HepG2 (cell line): ENCODE results near the gene RASL12. TPM values are rescaled to one million over a fixed set of nuclear protein-coding genes. Genes with fewer than 3 reads are reported as not detected.

ENCODE experiments used
- BRCA1 ChIP-seq: sonication (generic); formaldehyde crosslinking; IDR thresholded peaks from 2 replicates; pipeline ENCODE4 v1.4.0; 2020; ENCODE audit warnings: missing genetic modification reagents
- DBP ChIP-seq: sonication (generic); formaldehyde crosslinking; IDR thresholded peaks from 2 replicates; pipeline ENCODE4 v1.4.0; 2020; ENCODE audit warnings: missing genetic modification reagents; ENCODE audit errors: not compliant biosample characterization
- DMAP1 ChIP-seq: IDR thresholded peaks from 2 replicates; pipeline ENCODE4 v1.6.1; 2016
- GATAD2A ChIP-seq: IDR thresholded peaks from 2 replicates; pipeline ENCODE4 v1.6.1; 2016
- KLF12 ChIP-seq: sonication (generic); formaldehyde crosslinking; IDR thresholded peaks from 2 replicates; pipeline ENCODE4 v1.4.0; 2020; ENCODE audit warnings: missing genetic modification reagents, borderline replicate concordance
- PBX2 ChIP-seq: IDR thresholded peaks from 2 replicates; pipeline ENCODE4 v1.6.1; 2016; ENCODE audit warnings: control low read depth
- SIN3B ChIP-seq: fragments of 150-350 bp; IDR thresholded peaks from 2 replicates; pipeline ENCODE4 v1.6.1; 2014; ENCODE audit warnings: low read length
- TEF ChIP-seq: sonication (generic); formaldehyde crosslinking; IDR thresholded peaks from 2 replicates; pipeline ENCODE4 v1.5.0; 2020; ENCODE audit warnings: missing genetic modification reagents
- TOPORS ChIP-seq: sonication (generic); formaldehyde crosslinking; IDR thresholded peaks from 2 replicates; pipeline ENCODE4 v1.8.0; 2023; ENCODE audit warnings: mild to moderate bottlenecking, missing genetic modification reagents
- ZNF251 ChIP-seq: sonication (generic); formaldehyde crosslinking; IDR thresholded peaks from 2 replicates; pipeline ENCODE4 v1.9.0; 2021; ENCODE audit warnings: mild to moderate bottlenecking, missing genetic modification reagents
- ZNF460 ChIP-seq: sonication (generic); formaldehyde crosslinking; IDR thresholded peaks from 2 replicates; pipeline ENCODE4 v1.5.1; 2020; ENCODE audit warnings: missing genetic modification reagents, mild to moderate bottlenecking, borderline replicate concordance
- ZNF556 ChIP-seq: sonication (generic); formaldehyde crosslinking; IDR thresholded peaks from 2 replicates; pipeline ENCODE4 v1.4.0; 2020; ENCODE audit warnings: mild to moderate bottlenecking, missing genetic modification reagents, borderline replicate concordance
- ZNF619 ChIP-seq: sonication (generic); formaldehyde crosslinking; IDR thresholded peaks from 2 replicates; pipeline ENCODE4 v1.4.0; 2020; ENCODE audit warnings: mild to moderate bottlenecking, missing genetic modification reagents
- ZNF883 ChIP-seq: sonication (generic); formaldehyde crosslinking; IDR thresholded peaks from 2 replicates; pipeline ENCODE4 v1.5.1; 2020; ENCODE audit warnings: mild to moderate bottlenecking, missing genetic modification reagents; ENCODE audit errors: not compliant biosample characterization
- polyA plus RNA-seq, 8 experiments: library from polyadenylated mRNA; depleted of rRNA in 3 of 8; stranded (reverse) in 7 of 8; unstranded in 1 of 8; fragments of >200 nt; fragmentation: Illumina TruSeq in 4 of 8; extraction: Trizol in 4 of 8; gene quantifications; 2 replicates each; pipeline versions ENCODE4 v1.2.1 to v1.2.3, GENCODE V29; 2011 to 2016; ENCODE audit warnings: low read depth in 4 of 8, missing spikeins in 1 of 8, mixed read lengths in 1 of 8; ENCODE audit not compliant: insufficient read depth in 1 of 8
- total RNA-seq, 5 experiments: library from RNA; depleted of rRNA; stranded (reverse); fragments of >200 nt; fragmentation: Illumina TruSeq; extraction: Trizol; gene quantifications; 2 replicates each; pipeline ENCODE4 v1.2.3, GENCODE V29; 2016; ENCODE audit warnings: low read depth in 1 of 5
- TF ChIP-seq, protein P1 (sequence below): sonication (generic); formaldehyde crosslinking; IDR thresholded peaks from 2 replicates; pipeline ENCODE4 v1.4.0; 2020; ENCODE audit warnings: missing genetic modification reagents, borderline replicate concordance
- TF ChIP-seq, protein P2 (sequence below): sonication (generic); formaldehyde crosslinking; IDR thresholded peaks from 2 replicates; pipeline ENCODE4 v1.4.0; 2020; ENCODE audit warnings: mild to moderate bottlenecking, missing genetic modification reagents, borderline replicate concordance

RASL12 gene
- total and polyA plus RNA-seq, 2 of the 13 experiments (the other 11 are each of a cell fraction or from before 2014, with no cell fraction given) = 0.16 to 0.55 TPM

DNA sequence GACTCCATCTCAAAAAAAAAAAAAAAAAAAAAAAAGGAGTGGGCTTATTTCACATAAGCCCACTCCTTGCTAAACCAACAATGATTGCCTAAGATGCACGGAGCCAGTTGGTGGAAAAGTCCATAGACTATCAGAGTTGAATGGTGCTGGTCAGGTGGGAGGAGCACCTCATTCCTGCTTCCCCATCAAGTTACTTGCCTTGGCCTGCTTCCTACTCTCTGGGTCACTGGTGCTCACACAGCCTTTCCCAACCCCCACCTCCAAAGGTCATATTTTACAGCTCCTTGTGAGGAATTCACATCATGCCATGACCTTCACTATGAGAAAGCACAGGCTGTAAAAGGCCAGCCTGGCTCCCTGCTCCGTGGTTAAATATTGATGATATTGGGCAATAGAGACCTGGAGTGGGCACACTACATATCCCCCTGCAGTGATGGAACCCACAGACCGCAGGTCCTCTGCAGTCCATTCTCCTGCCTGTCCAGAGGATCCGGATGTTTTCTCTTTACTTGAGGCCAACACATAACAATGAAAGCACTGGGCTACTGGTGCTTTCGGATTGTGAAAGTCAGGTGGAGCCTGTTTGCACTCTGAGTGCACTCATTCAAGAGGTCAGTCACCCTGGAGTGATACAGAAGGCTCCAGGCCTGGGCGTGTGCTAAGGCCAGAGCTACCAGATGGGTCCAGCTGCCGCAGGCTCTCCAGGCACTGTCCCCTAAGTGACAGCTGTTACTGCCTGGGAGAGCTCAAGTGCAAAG, 22.9 kb downstream of the RASL12 start, which contains the start of gene SLC51B (continued):
- TF ChIP-seq ZNF619 (CRISPR knock-in tag) = no peak
- 0 out of 2 replicates have a peak, but pooled peaks have one; percentile 8 for TF ChIP-seq TOPORS (CRISPR knock-in tag)
- TF ChIP-seq, protein P1, sequence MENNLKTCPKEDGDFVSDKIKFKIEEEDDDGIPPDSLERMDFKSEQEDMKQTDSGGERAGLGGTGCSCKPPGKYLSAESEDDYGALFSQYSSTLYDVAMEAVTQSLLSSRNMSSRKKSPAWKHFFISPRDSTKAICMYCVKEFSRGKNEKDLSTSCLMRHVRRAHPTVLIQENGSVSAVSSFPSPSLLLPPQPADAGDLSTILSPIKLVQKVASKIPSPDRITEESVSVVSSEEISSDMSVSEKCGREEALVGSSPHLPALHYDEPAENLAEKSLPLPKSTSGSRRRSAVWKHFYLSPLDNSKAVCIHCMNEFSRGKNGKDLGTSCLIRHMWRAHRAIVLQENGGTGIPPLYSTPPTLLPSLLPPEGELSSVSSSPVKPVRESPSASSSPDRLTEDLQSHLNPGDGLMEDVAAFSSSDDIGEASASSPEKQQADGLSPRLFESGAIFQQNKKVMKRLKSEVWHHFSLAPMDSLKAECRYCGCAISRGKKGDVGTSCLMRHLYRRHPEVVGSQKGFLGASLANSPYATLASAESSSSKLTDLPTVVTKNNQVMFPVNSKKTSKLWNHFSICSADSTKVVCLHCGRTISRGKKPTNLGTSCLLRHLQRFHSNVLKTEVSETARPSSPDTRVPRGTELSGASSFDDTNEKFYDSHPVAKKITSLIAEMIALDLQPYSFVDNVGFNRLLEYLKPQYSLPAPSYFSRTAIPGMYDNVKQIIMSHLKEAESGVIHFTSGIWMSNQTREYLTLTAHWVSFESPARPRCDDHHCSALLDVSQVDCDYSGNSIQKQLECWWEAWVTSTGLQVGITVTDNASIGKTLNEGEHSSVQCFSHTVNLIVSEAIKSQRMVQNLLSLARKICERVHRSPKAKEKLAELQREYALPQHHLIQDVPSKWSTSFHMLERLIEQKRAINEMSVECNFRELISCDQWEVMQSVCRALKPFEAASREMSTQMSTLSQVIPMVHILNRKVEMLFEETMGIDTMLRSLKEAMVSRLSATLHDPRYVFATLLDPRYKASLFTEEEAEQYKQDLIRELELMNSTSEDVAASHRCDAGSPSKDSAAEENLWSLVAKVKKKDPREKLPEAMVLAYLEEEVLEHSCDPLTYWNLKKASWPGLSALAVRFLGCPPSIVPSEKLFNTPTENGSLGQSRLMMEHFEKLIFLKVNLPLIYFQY = peak; percentile 71
- TF ChIP-seq BRCA1 (CRISPR knock-in tag) = 0 out of 2 replicates have a peak, but pooled peaks have one; percentile 52
- TF ChIP-seq GATAD2A = peak; percentile 96
- peak; percentile 75 for TF ChIP-seq ZNF883 (CRISPR knock-in tag)
- no peak; the same call in 1 of the 2 replicates for TF ChIP-seq ZNF556 (CRISPR knock-in tag)
- TF ChIP-seq PBX2 (CRISPR knock-in tag) = peak; percentile 32; the same call in 1 of the 2 replicates
- TF ChIP-seq ZNF460 = no peak
- TF ChIP-seq KLF12 (CRISPR knock-in tag) = peak; percentile 61; the same call in 1 of the 2 replicates
- TF ChIP-seq DMAP1 (CRISPR knock-in tag) = peak; percentile 48; the same call in 1 of the 2 replicates
- no peak for TF ChIP-seq SIN3B
- TF ChIP-seq ZNF251 (CRISPR knock-in tag) = 0 out of 2 replicates have a peak, but pooled peaks have one; percentile 36
- TF ChIP-seq, protein P2, sequence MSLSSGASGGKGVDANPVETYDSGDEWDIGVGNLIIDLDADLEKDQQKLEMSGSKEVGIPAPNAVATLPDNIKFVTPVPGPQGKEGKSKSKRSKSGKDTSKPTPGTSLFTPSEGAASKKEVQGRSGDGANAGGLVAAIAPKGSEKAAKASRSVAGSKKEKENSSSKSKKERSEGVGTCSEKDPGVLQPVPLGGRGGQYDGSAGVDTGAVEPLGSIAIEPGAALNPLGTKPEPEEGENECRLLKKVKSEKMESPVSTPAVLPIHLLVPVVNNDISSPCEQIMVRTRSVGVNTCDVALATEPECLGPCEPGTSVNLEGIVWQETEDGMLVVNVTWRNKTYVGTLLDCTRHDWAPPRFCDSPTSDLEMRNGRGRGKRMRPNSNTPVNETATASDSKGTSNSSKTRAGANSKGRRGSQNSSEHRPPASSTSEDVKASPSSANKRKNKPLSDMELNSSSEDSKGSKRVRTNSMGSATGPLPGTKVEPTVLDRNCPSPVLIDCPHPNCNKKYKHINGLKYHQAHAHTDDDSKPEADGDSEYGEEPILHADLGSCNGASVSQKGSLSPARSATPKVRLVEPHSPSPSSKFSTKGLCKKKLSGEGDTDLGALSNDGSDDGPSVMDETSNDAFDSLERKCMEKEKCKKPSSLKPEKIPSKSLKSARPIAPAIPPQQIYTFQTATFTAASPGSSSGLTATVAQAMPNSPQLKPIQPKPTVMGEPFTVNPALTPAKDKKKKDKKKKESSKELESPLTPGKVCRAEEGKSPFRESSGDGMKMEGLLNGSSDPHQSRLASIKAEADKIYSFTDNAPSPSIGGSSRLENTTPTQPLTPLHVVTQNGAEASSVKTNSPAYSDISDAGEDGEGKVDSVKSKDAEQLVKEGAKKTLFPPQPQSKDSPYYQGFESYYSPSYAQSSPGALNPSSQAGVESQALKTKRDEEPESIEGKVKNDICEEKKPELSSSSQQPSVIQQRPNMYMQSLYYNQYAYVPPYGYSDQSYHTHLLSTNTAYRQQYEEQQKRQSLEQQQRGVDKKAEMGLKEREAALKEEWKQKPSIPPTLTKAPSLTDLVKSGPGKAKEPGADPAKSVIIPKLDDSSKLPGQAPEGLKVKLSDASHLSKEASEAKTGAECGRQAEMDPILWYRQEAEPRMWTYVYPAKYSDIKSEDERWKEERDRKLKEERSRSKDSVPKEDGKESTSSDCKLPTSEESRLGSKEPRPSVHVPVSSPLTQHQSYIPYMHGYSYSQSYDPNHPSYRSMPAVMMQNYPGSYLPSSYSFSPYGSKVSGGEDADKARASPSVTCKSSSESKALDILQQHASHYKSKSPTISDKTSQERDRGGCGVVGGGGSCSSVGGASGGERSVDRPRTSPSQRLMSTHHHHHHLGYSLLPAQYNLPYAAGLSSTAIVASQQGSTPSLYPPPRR (CRISPR knock-in tag) = peak; percentile 87
- no peak for TF ChIP-seq TEF (CRISPR knock-in tag)
- TF ChIP-seq DBP = no peak
